ENCODE measurements around the gene SH3PXD2A.

SH3PXD2A gene

GRCh38 chr10:103833731-103834365 lies 21.5 kb downstream of the SH3PXD2A start:
- peak overlapping the region; percentile 31 for H3K27ac ChIP-seq (ENCODE audit: low read length)
- H3K9ac ChIP-seq (ENCODE audit: low read length in 2 of 2), result no peak overlapping the region
- peaks cover 27% of the 10 kb centered on the region for H3K4me1 ChIP-seq (ENCODE audit: control insufficient read depth, insufficient read depth, low read length)
- no peak overlapping the region for H3K4me3 ChIP-seq (ENCODE audit: low read length in 2 of 2)
- no peaks in the 10 kb centered on the region for H3K36me3 ChIP-seq (ENCODE audit: control insufficient read depth in 2 of 2, insufficient read depth in 2 of 2, low read length in 2 of 2)
- no peaks in the 10 kb centered on the region for H3K27me3 ChIP-seq (ENCODE audit: control insufficient read depth in 1 of 2, insufficient read depth in 2 of 2, low read length in 2 of 2)
- no peaks in the 10 kb centered on the region for H3K9me3 ChIP-seq (ENCODE audit: control insufficient read depth in 2 of 2, low read length in 2 of 2)

- no peak overlapping the region for H3K9ac ChIP-seq (ENCODE audit: low read length in 2 of 2)
- H3K36me3 ChIP-seq (ENCODE audit: control insufficient read depth in 2 of 2, insufficient read depth in 2 of 2, low read length in 2 of 2), result peaks cover 0 to 4% of the 10 kb centered on the region in 2 donors
- H3K4me1 ChIP-seq (ENCODE audit: control insufficient read depth, insufficient read depth, low read length), result peaks cover 22% of the 10 kb centered on the region
- no peak overlapping the region for H3K27ac ChIP-seq (ENCODE audit: low read length)
- H3K27me3 ChIP-seq (ENCODE audit: control insufficient read depth in 1 of 2, insufficient read depth in 2 of 2, low read length in 2 of 2), result no peaks in the 10 kb centered on the region
- no peak overlapping the region for H3K4me3 ChIP-seq (ENCODE audit: low read length in 2 of 2)
- no peaks in the 10 kb centered on the region for H3K9me3 ChIP-seq (ENCODE audit: control insufficient read depth in 2 of 2, low read length in 2 of 2)
Measured at GRCh38 chr10:103832806-103833205, 22.6 kb downstream of the SH3PXD2A start.

GRCh38 chr10:103829838-103830465 lies 25.4 kb downstream of the SH3PXD2A start:
- no peak overlapping the region for H3K4me3 ChIP-seq (ENCODE audit: low read length in 2 of 2)
- peaks cover 12% of the 10 kb centered on the region for H3K4me1 ChIP-seq (ENCODE audit: control insufficient read depth, insufficient read depth, low read length)
- H3K9me3 ChIP-seq (ENCODE audit: control insufficient read depth in 2 of 2, low read length in 2 of 2), result no peaks in the 10 kb centered on the region
- H3K9ac ChIP-seq (ENCODE audit: low read length in 2 of 2), result no peak overlapping the region
- H3K36me3 ChIP-seq (ENCODE audit: control insufficient read depth in 2 of 2, insufficient read depth in 2 of 2, low read length in 2 of 2), result peaks cover 0 to 6% of the 10 kb centered on the region in 2 donors
- H3K27ac ChIP-seq (ENCODE audit: low read length), result no peak overlapping the region
- no peaks in the 10 kb centered on the region for H3K27me3 ChIP-seq (ENCODE audit: control insufficient read depth in 1 of 2, insufficient read depth in 2 of 2, low read length in 2 of 2)

- H3K36me3 ChIP-seq (ENCODE audit: control insufficient read depth in 2 of 2, insufficient read depth in 2 of 2, low read length in 2 of 2), result peaks cover 0 to 6% of the 10 kb centered on the region in 2 donors
- H3K9ac ChIP-seq (ENCODE audit: low read length in 2 of 2), result no peak overlapping the region
- peaks cover 9% of the 10 kb centered on the region for H3K4me1 ChIP-seq (ENCODE audit: control insufficient read depth, insufficient read depth, low read length)
- no peak overlapping the region for H3K27ac ChIP-seq (ENCODE audit: low read length)
- no peak overlapping the region for H3K4me3 ChIP-seq (ENCODE audit: low read length in 2 of 2)
- H3K9me3 ChIP-seq (ENCODE audit: control insufficient read depth in 2 of 2, low read length in 2 of 2), result no peaks in the 10 kb centered on the region
- H3K27me3 ChIP-seq (ENCODE audit: control insufficient read depth in 1 of 2, insufficient read depth in 2 of 2, low read length in 2 of 2), result no peaks in the 10 kb centered on the region
Measured at GRCh38 chr10:103829278-103829677, 26.1 kb downstream of the SH3PXD2A start.

GRCh38 chr10:103828587-103829197 lies 26.7 kb downstream of the SH3PXD2A start:
- H3K36me3 ChIP-seq (ENCODE audit: control insufficient read depth in 2 of 2, insufficient read depth in 2 of 2, low read length in 2 of 2), result peaks cover 0 to 6% of the 10 kb centered on the region in 2 donors
- peaks cover 12% of the 10 kb centered on the region for H3K4me1 ChIP-seq (ENCODE audit: control insufficient read depth, insufficient read depth, low read length)
- H3K27ac ChIP-seq (ENCODE audit: low read length), result no peak overlapping the region
- no peak overlapping the region for H3K9ac ChIP-seq (ENCODE audit: low read length in 2 of 2)
- H3K9me3 ChIP-seq (ENCODE audit: control insufficient read depth in 2 of 2, low read length in 2 of 2), result no peaks in the 10 kb centered on the region
- H3K4me3 ChIP-seq (ENCODE audit: low read length in 2 of 2), result no peak overlapping the region
- no peaks in the 10 kb centered on the region for H3K27me3 ChIP-seq (ENCODE audit: control insufficient read depth in 1 of 2, insufficient read depth in 2 of 2, low read length in 2 of 2)

- no peak overlapping the region for H3K4me3 ChIP-seq (ENCODE audit: low read length in 2 of 2)
- peaks cover 0 to 6% of the 10 kb centered on the region in 2 donors for H3K36me3 ChIP-seq (ENCODE audit: control insufficient read depth in 2 of 2, insufficient read depth in 2 of 2, low read length in 2 of 2)
- H3K9me3 ChIP-seq (ENCODE audit: control insufficient read depth in 2 of 2, low read length in 2 of 2), result no peaks in the 10 kb centered on the region
- peaks cover 16% of the 10 kb centered on the region for H3K4me1 ChIP-seq (ENCODE audit: control insufficient read depth, insufficient read depth, low read length)
- no peak overlapping the region for H3K9ac ChIP-seq (ENCODE audit: low read length in 2 of 2)
- no peaks in the 10 kb centered on the region for H3K27me3 ChIP-seq (ENCODE audit: control insufficient read depth in 1 of 2, insufficient read depth in 2 of 2, low read length in 2 of 2)
- no peak overlapping the region for H3K27ac ChIP-seq (ENCODE audit: low read length)
Measured at GRCh38 chr10:103828107-103828506, 27.3 kb downstream of the SH3PXD2A start.

GRCh38 chr10:103826885-103827284 lies 28.5 kb downstream of the SH3PXD2A start:
- H3K27ac ChIP-seq (ENCODE audit: low read length), result no peak overlapping the region
- H3K9ac ChIP-seq (ENCODE audit: low read length in 2 of 2), result no peak overlapping the region
- no peaks in the 10 kb centered on the region for H3K9me3 ChIP-seq (ENCODE audit: control insufficient read depth in 2 of 2, low read length in 2 of 2)
- peaks cover 19% of the 10 kb centered on the region for H3K4me1 ChIP-seq (ENCODE audit: control insufficient read depth, insufficient read depth, low read length)
- no peak overlapping the region for H3K4me3 ChIP-seq (ENCODE audit: low read length in 2 of 2)
- H3K27me3 ChIP-seq (ENCODE audit: control insufficient read depth in 1 of 2, insufficient read depth in 2 of 2, low read length in 2 of 2), result no peaks in the 10 kb centered on the region
- peaks cover 0 to 6% of the 10 kb centered on the region in 2 donors for H3K36me3 ChIP-seq (ENCODE audit: control insufficient read depth in 2 of 2, insufficient read depth in 2 of 2, low read length in 2 of 2)

- Histone ChIP-seq H3K36me3 (ENCODE audit: control insufficient read depth in 2 of 2, insufficient read depth in 2 of 2, low read length in 2 of 2) (peaks cover 0 to 6% of the 10 kb centered on the region in 2 donors), H3K9ac (ENCODE audit: low read length in 2 of 2) (no peak overlapping the region), H3K4me1 (ENCODE audit: control insufficient read depth, insufficient read depth, low read length) (peaks cover 35% of the 10 kb centered on the region), H3K27ac (ENCODE audit: low read length) (no peak overlapping the region), H3K9me3 (ENCODE audit: control insufficient read depth in 2 of 2, low read length in 2 of 2) (no peaks in the 10 kb centered on the region), H3K4me3 (ENCODE audit: low read length in 2 of 2) (no peak overlapping the region), H3K27me3 (ENCODE audit: control insufficient read depth in 1 of 2, insufficient read depth in 2 of 2, low read length in 2 of 2) (no peaks in the 10 kb centered on the region)
Measured at GRCh38 chr10:103824281-103824680, 31.1 kb downstream of the SH3PXD2A start.

- Histone ChIP-seq H3K9ac (ENCODE audit: low read length in 2 of 2) (no peak overlapping the region), H3K4me3 (ENCODE audit: low read length in 2 of 2) (no peak overlapping the region), H3K36me3 (ENCODE audit: control insufficient read depth in 2 of 2, insufficient read depth in 2 of 2, low read length in 2 of 2) (peaks cover 0 to 6% of the 10 kb centered on the region in 2 donors), H3K27ac (ENCODE audit: low read length) (no peak overlapping the region), H3K27me3 (ENCODE audit: control insufficient read depth in 1 of 2, insufficient read depth in 2 of 2, low read length in 2 of 2) (no peaks in the 10 kb centered on the region), H3K9me3 (ENCODE audit: control insufficient read depth in 2 of 2, low read length in 2 of 2) (no peaks in the 10 kb centered on the region), H3K4me1 (ENCODE audit: control insufficient read depth, insufficient read depth, low read length) (peaks cover 35% of the 10 kb centered on the region)
Measured at GRCh38 chr10:103823706-103824272, 31.6 kb downstream of the SH3PXD2A start.

GRCh38 chr10:103822800-103823199 lies 32.6 kb downstream of the SH3PXD2A start:
- no peak overlapping the region for H3K27ac ChIP-seq (ENCODE audit: low read length)
- peaks cover 0 to 2% of the 10 kb centered on the region in 2 donors for H3K36me3 ChIP-seq (ENCODE audit: control insufficient read depth in 2 of 2, insufficient read depth in 2 of 2, low read length in 2 of 2)
- H3K27me3 ChIP-seq (ENCODE audit: control insufficient read depth in 1 of 2, insufficient read depth in 2 of 2, low read length in 2 of 2), result no peaks in the 10 kb centered on the region
- no peaks in the 10 kb centered on the region for H3K9me3 ChIP-seq (ENCODE audit: control insufficient read depth in 2 of 2, low read length in 2 of 2)
- no peak overlapping the region for H3K4me3 ChIP-seq (ENCODE audit: low read length in 2 of 2)
- peaks cover 35% of the 10 kb centered on the region for H3K4me1 ChIP-seq (ENCODE audit: control insufficient read depth, insufficient read depth, low read length)
- no peak overlapping the region for H3K9ac ChIP-seq (ENCODE audit: low read length in 2 of 2)
